Ascending aorta (tissue), 2 donors: ENCODE data around the gene CTNND2. TPM values are rescaled to one million over a fixed set of nuclear protein-coding genes. Genes with fewer than 3 reads are reported as not detected.

Source experiments
- DNase-seq, 2 donors: peaks; one replicate each; pipeline ENCODE4 v3.0.0-alpha.2; 2019; ENCODE audit warnings: low spot score in 2 of 2
- H3K27ac ChIP-seq, 2 donors: fragments of 200-600 bp; sonication (generic); one replicate each; pipeline ENCODE4 v1.5.1; 2016 to 2017; ENCODE audit warnings: mild to moderate bottlenecking in 1 of 2
- H3K27me3 ChIP-seq: fragments of 200-600 bp; sonication (generic); one replicate; pipeline ENCODE4 v1.5.1; 2017
- H3K36me3 ChIP-seq, 2 donors: fragments of 200-600 bp; sonication (generic); one replicate each; pipeline ENCODE4 v1.5.1; 2016
- H3K4me1 ChIP-seq, 2 donors: fragments of 200-600 bp; sonication (generic); one replicate each; pipeline ENCODE4 v1.5.1; 2016 to 2017; ENCODE audit warnings: mild to moderate bottlenecking in 1 of 2
- H3K4me3 ChIP-seq, 2 donors: fragments of 200-600 bp; sonication (generic); one replicate each; pipeline ENCODE4 v1.5.1; 2016 to 2017; ENCODE audit warnings: mild to moderate bottlenecking in 1 of 2
- H3K9me3 ChIP-seq, 2 donors: fragments of 200-600 bp; sonication (generic); one replicate each; pipeline ENCODE4 v1.5.1; 2016
- intact Hi-C: fragments of 100-400 bp; cut with DNase I; formaldehyde crosslinking; loops from one replicate; pipeline ENCODE4 v1.15.1; 2023
- total RNA-seq: library from RNA; depleted of rRNA; stranded (reverse); fragments of >200 nt; gene quantifications from one replicate; pipeline ENCODE4 v1.1.0, GENCODE V29; 2016
- TF ChIP-seq, protein P1 (sequence below), 3 experiments: fragments of 200-600 bp in 2 of 3; fragments of 450-650 bp in 1 of 3; sonication (generic) in 2 of 3; IDR thresholded peaks; one replicate each; pipeline ENCODE4 v1.5.1; 2016 to 2019; ENCODE audit warnings: antibody characterized with exemption in 3 of 3, mild to moderate bottlenecking in 1 of 3, moderate library complexity in 1 of 3

The CTNND2 gene
- total RNA-seq, 1 donor from 2014 or later: 0.11 TPM

DNA sequence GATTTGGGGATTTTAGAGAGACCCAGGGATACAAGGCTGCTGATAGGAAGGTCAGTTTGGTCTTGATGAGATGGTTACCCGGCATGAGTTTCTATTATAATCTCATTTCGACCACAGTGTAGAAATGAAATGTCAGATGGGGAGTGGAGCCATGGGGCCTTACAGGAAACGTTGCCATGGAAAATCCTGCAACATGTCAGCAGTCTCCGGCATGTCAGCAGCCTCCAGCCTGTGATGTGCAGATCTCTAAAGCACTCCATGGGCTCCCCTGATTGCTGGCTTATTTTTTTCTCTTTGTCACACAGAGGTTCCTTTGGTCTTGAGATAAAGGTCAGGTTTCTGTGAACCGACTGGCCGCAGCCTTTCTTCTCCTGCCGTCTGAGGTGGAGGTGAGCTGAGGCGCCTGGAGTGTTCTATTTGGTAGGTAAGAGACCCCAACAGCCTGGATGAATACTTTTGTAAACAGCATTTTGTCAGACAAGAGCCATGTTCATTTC lies 934.5 kb downstream of the CTNND2 start:
- TF ChIP-seq, protein P1, sequence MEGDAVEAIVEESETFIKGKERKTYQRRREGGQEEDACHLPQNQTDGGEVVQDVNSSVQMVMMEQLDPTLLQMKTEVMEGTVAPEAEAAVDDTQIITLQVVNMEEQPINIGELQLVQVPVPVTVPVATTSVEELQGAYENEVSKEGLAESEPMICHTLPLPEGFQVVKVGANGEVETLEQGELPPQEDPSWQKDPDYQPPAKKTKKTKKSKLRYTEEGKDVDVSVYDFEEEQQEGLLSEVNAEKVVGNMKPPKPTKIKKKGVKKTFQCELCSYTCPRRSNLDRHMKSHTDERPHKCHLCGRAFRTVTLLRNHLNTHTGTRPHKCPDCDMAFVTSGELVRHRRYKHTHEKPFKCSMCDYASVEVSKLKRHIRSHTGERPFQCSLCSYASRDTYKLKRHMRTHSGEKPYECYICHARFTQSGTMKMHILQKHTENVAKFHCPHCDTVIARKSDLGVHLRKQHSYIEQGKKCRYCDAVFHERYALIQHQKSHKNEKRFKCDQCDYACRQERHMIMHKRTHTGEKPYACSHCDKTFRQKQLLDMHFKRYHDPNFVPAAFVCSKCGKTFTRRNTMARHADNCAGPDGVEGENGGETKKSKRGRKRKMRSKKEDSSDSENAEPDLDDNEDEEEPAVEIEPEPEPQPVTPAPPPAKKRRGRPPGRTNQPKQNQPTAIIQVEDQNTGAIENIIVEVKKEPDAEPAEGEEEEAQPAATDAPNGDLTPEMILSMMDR (IDR thresholded peaks at IDR 0.05): no peak
- no peak overlapping the region for H3K27ac ChIP-seq
- H3K27me3 ChIP-seq: no peaks in the 10 kb centered on the region
- no peaks in the 10 kb centered on the region for H3K9me3 ChIP-seq
- H3K4me1 ChIP-seq: no peaks in the 10 kb centered on the region
- intact Hi-C loops: no loop called here
- no peak overlapping the region for H3K4me3 ChIP-seq
- H3K36me3 ChIP-seq: no peaks in the 10 kb centered on the region
- DNase-seq: no peak

DNA sequence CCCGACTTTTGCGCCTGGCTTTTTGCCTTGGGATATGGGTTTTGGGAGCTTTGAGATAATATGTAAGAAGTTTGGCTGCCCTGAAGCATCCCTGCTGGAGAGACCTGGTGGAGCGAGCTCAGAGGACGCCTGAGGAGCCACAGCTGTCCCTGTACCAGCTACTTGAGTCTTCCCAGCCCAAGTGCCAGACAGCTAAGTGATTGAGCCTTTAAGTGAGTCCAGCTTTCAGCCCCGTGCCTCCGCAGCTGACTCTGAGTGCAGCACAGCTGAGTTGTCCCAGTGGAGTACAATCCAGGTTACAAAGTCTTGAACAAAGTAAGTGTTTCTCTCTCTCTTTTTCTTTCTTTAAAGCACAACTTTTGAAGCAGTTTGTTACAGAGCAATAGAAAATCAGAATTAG lies 939.4 kb downstream of the CTNND2 start:
- Histone ChIP-seq H3K9me3 (no peaks in the 10 kb centered on the region), H3K27ac (no peak overlapping the region), H3K4me1 (no peaks in the 10 kb centered on the region), H3K36me3 (no peaks in the 10 kb centered on the region), H3K27me3 (no peaks in the 10 kb centered on the region), H3K4me3 (no peak overlapping the region)
- TF ChIP-seq, protein P1 (IDR thresholded peaks at IDR 0.05): no peak
- intact Hi-C loops: no loop called here
- DNase-seq: no peak

DNA sequence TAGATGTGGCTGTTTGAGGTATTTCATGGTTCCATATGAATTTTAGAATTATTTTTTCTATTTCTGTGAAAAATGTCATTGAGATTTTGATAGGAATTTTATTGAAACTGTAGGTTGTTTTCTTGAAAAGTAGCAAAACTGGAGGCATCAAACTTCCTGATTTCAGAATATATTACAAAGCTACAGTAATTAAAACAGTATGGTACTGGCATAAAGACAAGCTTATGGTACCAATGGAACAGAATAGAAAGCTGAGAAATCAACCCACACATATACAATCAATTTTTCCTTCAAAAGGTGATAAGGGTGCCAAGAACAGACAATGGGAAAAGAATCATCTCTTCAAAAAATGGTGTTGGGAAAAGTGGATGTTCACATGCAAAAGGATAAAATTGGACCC lies 945.5 kb downstream of the CTNND2 start:
- intact Hi-C loops: no loop called here
- H3K36me3 ChIP-seq: no peaks in the 10 kb centered on the region

DNA sequence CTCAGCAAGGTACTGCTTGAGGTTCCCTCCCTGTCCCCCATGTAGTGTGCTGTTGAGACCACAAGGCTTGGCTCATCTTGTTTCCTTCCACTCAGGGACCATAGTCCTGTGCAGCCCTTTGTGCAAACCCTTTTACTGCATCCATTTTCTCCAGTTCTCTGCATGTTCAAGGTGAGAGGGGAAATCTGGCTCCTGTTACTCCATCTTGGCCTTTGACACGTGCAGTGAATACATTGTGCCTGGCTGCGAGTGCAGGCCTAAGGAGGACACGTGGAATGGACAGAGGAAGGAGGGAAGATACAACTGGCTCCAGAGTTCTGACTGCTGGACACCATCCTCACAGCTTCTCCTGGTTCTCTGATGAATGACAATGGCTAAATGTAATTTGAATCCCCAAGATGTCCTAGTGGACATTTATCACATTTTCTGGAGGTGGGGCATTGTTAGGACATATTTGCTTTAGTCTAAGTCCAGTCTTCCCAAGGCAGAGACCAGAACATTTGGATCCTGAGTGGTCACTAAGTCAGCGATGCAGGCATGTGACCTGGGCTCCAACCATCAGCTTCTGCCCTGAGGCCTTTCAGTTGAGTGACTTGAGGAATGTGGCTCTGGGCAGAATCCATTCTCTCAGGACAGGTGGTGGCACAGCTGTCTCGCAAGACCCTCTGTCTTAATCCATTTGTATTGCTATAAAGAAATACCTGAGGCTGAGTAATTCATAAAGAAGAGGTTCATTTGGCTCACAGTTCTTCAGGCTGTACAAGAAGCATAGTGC lies 954.2 kb downstream of the CTNND2 start:
- Histone ChIP-seq H3K4me3 (no peak overlapping the region), H3K36me3 (no peaks in the 10 kb centered on the region), H3K27me3 (no peaks in the 10 kb centered on the region), H3K27ac (no peak overlapping the region), H3K9me3 (no peaks in the 10 kb centered on the region), H3K4me1 (no peaks in the 10 kb centered on the region)
- no peak for DNase-seq
- intact Hi-C loops: no loop called here
- TF ChIP-seq, protein P1 (IDR thresholded peaks at IDR 0.05): no peak

More for the DNA sequence above, 945.5 kb downstream of the CTNND2 start:
- no peaks in the 10 kb centered on the region for H3K4me1 ChIP-seq
- DNase-seq: no peak
- no peak overlapping the region for H3K27ac ChIP-seq
- no peaks in the 10 kb centered on the region for H3K27me3 ChIP-seq
- H3K9me3 ChIP-seq: peaks cover 0 to 5% of the 10 kb centered on the region in 2 donors
- TF ChIP-seq, protein P1 (IDR thresholded peaks at IDR 0.05): no peak
- H3K4me3 ChIP-seq: no peak overlapping the region

DNA sequence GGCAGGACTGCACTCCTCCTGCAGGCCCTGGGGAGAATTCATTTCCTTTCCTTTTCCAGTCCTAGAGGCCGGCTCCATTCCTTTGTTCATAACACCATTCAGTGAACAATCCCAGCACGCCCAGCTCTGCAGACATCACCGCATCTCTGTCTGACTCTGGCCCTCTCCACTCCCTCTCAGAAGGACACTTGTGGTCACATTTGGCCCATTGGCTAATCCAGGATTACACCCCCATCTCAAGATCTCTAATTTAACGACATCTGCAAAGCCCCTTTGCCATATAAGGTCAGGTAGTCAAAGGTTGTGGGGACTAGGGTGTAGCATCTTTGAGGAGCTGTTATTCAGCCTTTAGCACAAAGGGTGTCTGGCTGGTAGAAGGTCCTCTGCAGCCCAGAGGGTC lies 958.2 kb downstream of the CTNND2 start:
- intact Hi-C loops: no loop called here
- H3K27me3 ChIP-seq: no peaks in the 10 kb centered on the region

More for the DNA sequence above, 958.2 kb downstream of the CTNND2 start:
- H3K4me3 ChIP-seq: no peak overlapping the region
- H3K4me1 ChIP-seq: no peaks in the 10 kb centered on the region
- H3K27ac ChIP-seq: no peak overlapping the region
- no peaks in the 10 kb centered on the region for H3K36me3 ChIP-seq
- TF ChIP-seq, protein P1 (IDR thresholded peaks at IDR 0.05): no peak
- H3K9me3 ChIP-seq: no peaks in the 10 kb centered on the region
- no peak for DNase-seq
